ENCODE results near the gene FAM234A. TPM values are rescaled to one million over a fixed set of nuclear protein-coding genes. Genes with fewer than 3 reads are reported as not detected.

FAM234A gene
- total and polyA plus RNA-seq, 2 donors (not counting 3 experiments of a cell fraction or from before 2014, with no cell fraction given): 70.4 to 89.4 TPM

DNA sequence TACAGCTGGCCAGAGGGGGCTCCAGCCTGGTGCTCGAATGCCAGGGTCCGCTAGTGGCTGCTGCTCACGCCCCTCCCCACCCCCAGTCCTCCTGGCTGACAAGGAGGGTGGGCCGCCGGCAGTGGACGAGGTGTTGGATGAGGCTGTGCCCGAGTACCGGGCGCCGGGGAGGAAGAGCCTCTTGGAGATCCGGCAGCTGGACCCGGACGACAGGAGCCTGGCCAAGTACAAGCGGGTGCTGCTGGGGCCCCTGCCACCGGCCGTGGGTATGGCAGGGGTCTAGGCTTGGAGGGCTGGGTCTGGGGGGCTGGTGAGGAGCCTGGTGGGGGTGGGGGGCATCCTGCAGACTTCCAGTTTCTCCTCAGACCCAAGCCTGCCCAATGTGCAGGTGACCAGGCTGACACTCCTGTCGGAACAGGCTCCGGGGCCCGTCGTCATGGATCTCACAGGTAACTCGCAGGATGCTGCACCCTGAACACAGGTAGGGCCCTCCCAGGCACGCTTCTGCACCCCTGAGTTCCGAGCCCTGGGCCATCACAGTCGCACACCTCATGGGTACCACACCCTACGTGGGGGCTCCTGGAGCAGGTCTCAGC, 47.1 kb downstream of the FAM234A start:
- intact Hi-C loops (cut with micrococcal nuclease) (no loop called here), dilution Hi-C loops (cut with MboI; ENCODE audit: extremely low pct_ligation_motif_present, low sequenced_read_pairs) (no loop called here)
- ChIA-PET CTCF (no interaction called here), POLR2A (no interaction called here)
- Histone ChIP-seq H3K9ac (replicated peaks; ENCODE audit: extremely low read depth, insufficient read depth, low read length) (no peak overlapping the region), H2AFZ (ENCODE audit: low read depth, low read length) (no peak overlapping the region), H3K9me1 (replicated peaks; ENCODE audit: control insufficient read depth, extremely low read depth, insufficient read depth, low read length) (no peaks in the 10 kb centered on the region), H3K4me1 (ENCODE audit: control insufficient read depth, extremely low read depth, insufficient read depth, low read length) (no peaks in the 10 kb centered on the region), H3K27ac (ENCODE audit: insufficient read depth, low read depth, low read length) (no peak overlapping the region), H3K79me2 (ENCODE audit: control insufficient read depth, insufficient read depth, low read length) (no peaks in the 10 kb centered on the region), H3K27me3 (ENCODE audit: control insufficient read depth in 2 of 2, insufficient read depth in 2 of 2, low read length in 2 of 2) (peaks cover 4% of the 10 kb centered on the region in 2 experiments), H3K9me3 (replicated peaks; ENCODE audit: control insufficient read depth, insufficient read depth, low read length) (no peaks in the 10 kb centered on the region), H4K20me1 (replicated peaks; ENCODE audit: control insufficient read depth, extremely low read depth, insufficient read depth, low read length) (no peaks in the 10 kb centered on the region), H3K36me3 (ENCODE audit: control insufficient read depth in 2 of 2, extremely low read depth in 1 of 2, insufficient read depth in 2 of 2, low read length in 2 of 2) (peaks cover 0 to 3% of the 10 kb centered on the region in 2 experiments), H3K4me3 (replicated peaks in 1 of 3; ENCODE audit: insufficient read depth in 1 of 3, low read depth in 1 of 3, low read length in 3 of 3) (no peak overlapping the region), H3K4me2 (ENCODE audit: insufficient read depth, low read length) (no peak overlapping the region)
- FAIRE-seq (no peak), DNase-seq (ENCODE audit: low read depth, low spot score) (no peak)
- no TSS peak for BruUV-seq (replicated peaks)
- TF ChIP-seq GATA2 (IDR thresholded peaks at IDR 0.05; ENCODE audit: insufficient read depth, insufficient read length, low read depth, low read length) (no peak), JUN (IDR thresholded peaks at IDR 0.05; ENCODE audit: borderline replicate concordance, insufficient read depth, insufficient read length, low read depth) (no peak), POLR2AphosphoS5 (IDR thresholded peaks at IDR 0.05; ENCODE audit: insufficient read depth, low read depth, low read length) (no peak), FOS (IDR thresholded peaks at IDR 0.05; ENCODE audit: borderline replicate concordance, insufficient read depth, low read length) (no peak)

DNA sequence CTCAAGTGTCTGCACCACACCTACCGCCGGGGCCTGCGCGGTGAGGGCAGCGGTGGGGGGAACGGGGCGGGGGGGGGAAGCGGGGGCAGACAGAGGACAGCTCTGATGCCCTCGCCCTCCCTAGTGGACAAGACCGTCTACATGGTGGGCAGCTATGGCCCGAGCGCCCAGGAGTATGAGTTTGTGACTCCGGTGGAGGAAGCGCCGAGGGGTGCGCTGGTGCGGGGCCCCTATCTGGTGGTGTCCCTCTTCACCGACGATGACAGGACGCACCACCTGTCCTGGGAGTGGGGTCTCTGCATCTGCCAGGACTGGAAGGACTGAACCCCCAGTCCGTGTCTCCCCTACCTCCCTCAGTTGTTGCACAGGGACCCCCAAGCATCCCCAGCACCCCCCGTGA, 47.9 kb downstream of the FAM234A start:
- CTCF ChIA-PET: no interaction called here

More for the DNA sequence above, 47.9 kb downstream of the FAM234A start:
- dilution Hi-C loops (cut with MboI; ENCODE audit: extremely low pct_ligation_motif_present, low sequenced_read_pairs): no loop called here
- FAIRE-seq (no peak), DNase-seq (ENCODE audit: low read depth, low spot score) (no peak)
- Histone ChIP-seq H3K4me3 (replicated peaks in 1 of 3; ENCODE audit: insufficient read depth in 1 of 3, low read depth in 1 of 3, low read length in 3 of 3) (no peak overlapping the region), H2AFZ (ENCODE audit: low read depth, low read length) (no peak overlapping the region), H3K27ac (ENCODE audit: insufficient read depth, low read depth, low read length) (no peak overlapping the region), H3K9me3 (replicated peaks; ENCODE audit: control insufficient read depth, insufficient read depth, low read length) (no peaks in the 10 kb centered on the region), H3K4me1 (ENCODE audit: control insufficient read depth, extremely low read depth, insufficient read depth, low read length) (no peaks in the 10 kb centered on the region), H4K20me1 (replicated peaks; ENCODE audit: control insufficient read depth, extremely low read depth, insufficient read depth, low read length) (no peaks in the 10 kb centered on the region), H3K4me2 (ENCODE audit: insufficient read depth, low read length) (no peak overlapping the region), H3K9me1 (replicated peaks; ENCODE audit: control insufficient read depth, extremely low read depth, insufficient read depth, low read length) (no peaks in the 10 kb centered on the region), H3K27me3 (ENCODE audit: control insufficient read depth in 2 of 2, insufficient read depth in 2 of 2, low read length in 2 of 2) (peaks cover 4% of the 10 kb centered on the region in 2 experiments), H3K36me3 (ENCODE audit: control insufficient read depth in 2 of 2, extremely low read depth in 1 of 2, insufficient read depth in 2 of 2, low read length in 2 of 2) (peaks cover 0 to 3% of the 10 kb centered on the region in 2 experiments), H3K79me2 (ENCODE audit: control insufficient read depth, insufficient read depth, low read length) (no peaks in the 10 kb centered on the region), H3K9ac (replicated peaks; ENCODE audit: extremely low read depth, insufficient read depth, low read length) (no peak overlapping the region)
- no TSS peak for BruUV-seq (replicated peaks)
- TF ChIP-seq POLR2A (IDR thresholded peaks at IDR 0.05; ENCODE audit: low read depth, low read length): no peak
- no peak for TF ChIP-seq EZH2 (IDR thresholded peaks at IDR 0.05; ENCODE audit: borderline replicate concordance, low read depth, low read length, severe bottlenecking)
- TF ChIP-seq MYC (IDR thresholded peaks at IDR 0.05; ENCODE audit: low read depth, low read length): no peak
- no peak for TF ChIP-seq GATA2 (IDR thresholded peaks at IDR 0.05; ENCODE audit: insufficient read depth, insufficient read length, low read depth, low read length)
- intact Hi-C loops (cut with micrococcal nuclease): no loop called here
- POLR2A ChIA-PET: no interaction called here

Data from endothelial cell of umbilical vein (primary cell).